ENCODE data around the gene RUSF1. TPM values are rescaled to one million over a fixed set of nuclear protein-coding genes. Genes with fewer than 3 reads are reported as not detected.
A peak's percentile ranks its signal among the peaks of the same experiment; 100 is the strongest.

RUSF1 gene
- total and polyA plus RNA-seq, 8 donors: 39.9 to 96.7 (median 51.0) TPM

DNA sequence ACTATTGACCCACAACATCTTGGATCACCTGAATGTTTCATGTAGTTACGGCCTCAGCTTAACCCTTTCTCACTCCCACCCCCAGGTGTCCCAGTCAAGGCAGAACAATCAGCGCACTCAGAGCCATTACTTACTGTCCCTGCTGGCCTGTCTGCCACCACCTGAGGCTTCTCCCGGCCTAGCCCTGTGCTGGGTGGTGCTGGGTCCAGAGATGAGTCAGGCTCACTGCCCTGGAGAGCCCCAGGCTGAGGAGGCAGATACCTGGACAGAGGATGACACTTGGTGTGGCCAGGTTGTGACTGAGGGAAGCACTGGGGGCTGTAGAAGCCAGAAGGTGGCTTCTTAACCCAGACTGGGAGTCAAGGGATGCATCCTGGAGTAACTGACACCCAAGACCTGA lies 29.2 kb downstream of the RUSF1 start:
- WGBS, 2 donors: 85 to 86% methylated on average over 3 of the region's 3 CpGs
- FAIRE-seq (no peak), ATAC-seq (no peak), DNase-seq (no peak)
- no peaks in the 10 kb centered on the region for H3K9me3 ChIP-seq
- H3K27me3 ChIP-seq: no peaks in the 10 kb centered on the region
- no peak overlapping the region for H3K27ac ChIP-seq
- TF ChIP-seq, protein P1, sequence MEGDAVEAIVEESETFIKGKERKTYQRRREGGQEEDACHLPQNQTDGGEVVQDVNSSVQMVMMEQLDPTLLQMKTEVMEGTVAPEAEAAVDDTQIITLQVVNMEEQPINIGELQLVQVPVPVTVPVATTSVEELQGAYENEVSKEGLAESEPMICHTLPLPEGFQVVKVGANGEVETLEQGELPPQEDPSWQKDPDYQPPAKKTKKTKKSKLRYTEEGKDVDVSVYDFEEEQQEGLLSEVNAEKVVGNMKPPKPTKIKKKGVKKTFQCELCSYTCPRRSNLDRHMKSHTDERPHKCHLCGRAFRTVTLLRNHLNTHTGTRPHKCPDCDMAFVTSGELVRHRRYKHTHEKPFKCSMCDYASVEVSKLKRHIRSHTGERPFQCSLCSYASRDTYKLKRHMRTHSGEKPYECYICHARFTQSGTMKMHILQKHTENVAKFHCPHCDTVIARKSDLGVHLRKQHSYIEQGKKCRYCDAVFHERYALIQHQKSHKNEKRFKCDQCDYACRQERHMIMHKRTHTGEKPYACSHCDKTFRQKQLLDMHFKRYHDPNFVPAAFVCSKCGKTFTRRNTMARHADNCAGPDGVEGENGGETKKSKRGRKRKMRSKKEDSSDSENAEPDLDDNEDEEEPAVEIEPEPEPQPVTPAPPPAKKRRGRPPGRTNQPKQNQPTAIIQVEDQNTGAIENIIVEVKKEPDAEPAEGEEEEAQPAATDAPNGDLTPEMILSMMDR (IDR thresholded peaks at IDR 0.05): no peak
- H3K4me1 ChIP-seq: peaks cover 0 to 3% (median 3%) of the 10 kb centered on the region in 3 donors
- H3K4me3 ChIP-seq: no peak overlapping the region
- intact Hi-C loops (cut with DNase I): no loop called here
- H3K36me3 ChIP-seq: no peaks in the 10 kb centered on the region

DNA sequence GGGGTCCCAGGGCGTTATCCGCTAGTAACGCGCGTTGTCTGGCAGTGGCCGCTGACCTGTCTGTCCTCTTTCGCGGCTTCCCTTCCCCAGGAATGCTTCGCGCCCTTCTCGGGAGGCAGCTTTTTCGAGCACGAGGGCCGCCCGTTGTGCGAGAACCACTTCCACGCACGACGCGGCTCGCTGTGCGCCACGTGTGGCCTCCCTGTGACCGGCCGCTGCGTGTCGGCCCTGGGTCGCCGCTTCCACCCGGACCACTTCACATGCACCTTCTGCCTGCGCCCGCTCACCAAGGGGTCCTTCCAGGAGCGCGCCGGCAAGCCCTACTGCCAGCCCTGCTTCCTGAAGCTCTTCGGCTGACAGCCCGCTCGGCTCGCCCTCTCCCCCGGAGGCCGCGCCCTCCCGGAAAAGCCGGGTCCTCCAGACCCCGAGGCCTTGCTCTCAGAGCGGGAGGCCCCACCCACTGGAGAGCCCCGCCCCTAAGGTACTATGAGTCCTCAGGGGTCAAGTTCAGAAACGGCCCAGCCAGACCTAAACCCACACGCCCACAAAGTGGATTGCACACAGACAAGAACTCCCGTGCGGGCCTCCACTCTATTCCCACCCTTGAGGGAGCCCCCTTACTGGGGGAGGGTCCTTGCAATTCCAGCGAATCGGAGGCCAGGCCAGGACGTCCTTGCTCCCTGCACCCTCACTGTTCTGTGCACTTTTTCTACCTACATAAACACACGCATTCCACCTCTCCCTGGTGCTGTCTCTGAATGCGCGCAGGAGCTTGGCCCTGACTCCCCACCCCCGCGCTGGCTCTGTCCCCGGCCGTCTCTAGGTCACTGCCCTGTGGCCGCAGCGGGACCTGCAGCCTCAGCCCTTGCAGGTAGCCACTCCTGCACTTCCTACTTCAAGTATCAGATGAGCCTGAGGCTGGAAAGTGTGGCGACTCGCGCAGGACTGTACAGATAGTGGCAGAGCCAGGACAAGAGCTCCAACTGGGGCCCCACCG lies 30.7 kb downstream of the RUSF1 start:
- no peaks in the 10 kb centered on the region for H3K36me3 ChIP-seq
- intact Hi-C loops (cut with DNase I): no loop called here
- DNase-seq: peak; percentile 82 to 95 (median 84)

DNA sequence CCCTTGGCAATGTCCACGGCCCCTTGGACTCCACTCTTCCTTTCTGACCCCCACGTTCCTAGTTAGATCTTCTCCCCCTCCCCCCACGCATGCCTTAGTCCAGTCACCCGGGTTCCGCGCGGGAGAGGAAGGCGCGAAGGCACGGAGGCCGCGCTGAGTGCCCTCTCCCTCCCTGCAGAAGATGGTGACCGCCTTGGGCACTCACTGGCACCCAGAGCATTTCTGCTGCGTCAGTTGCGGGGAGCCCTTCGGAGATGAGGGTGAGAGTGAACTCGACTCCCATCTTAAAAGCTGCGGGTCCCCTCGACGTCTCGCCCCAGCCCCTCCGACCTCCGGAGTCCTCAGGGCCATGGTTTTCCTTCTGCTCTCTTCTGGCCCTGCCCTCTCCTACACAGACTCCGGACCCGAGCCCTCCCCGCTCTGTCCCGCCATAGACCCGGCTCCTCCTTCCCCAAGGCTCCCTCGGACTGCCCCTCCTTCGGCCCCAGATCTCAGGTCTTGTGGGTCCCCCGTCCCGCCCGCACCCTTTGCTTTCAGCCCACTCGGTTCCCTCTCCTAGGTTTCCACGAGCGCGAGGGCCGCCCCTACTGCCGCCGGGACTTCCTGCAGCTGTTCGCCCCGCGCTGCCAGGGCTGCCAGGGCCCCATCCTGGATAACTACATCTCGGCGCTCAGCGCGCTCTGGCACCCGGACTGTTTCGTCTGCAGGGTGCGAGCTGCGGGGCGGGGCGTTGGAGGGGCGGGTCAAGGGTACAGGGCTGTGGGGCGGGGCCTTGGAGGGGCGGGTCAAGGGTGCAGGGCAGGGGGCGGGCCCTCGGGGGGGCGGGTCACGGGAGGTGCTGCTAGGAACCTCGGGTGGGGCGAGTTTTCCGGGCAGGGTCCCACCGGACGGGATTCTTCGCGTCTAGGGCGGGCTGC lies 31.6 kb downstream of the RUSF1 start:
- peak; percentile 85 to 92 (median 86) for ATAC-seq
- Histone ChIP-seq H3K27ac (peak overlapping the region; percentile 78 to 91 (median 88)), H3K36me3 (no peaks in the 10 kb centered on the region), H3K4me3 (peak overlapping the region; percentile 45 to 62 (median 54)), H3K4me1 (peaks cover 0 to 7% (median 3%) of the 10 kb centered on the region in 3 donors), H3K27me3 (no peaks in the 10 kb centered on the region), H3K9me3 (no peaks in the 10 kb centered on the region)
- no peak for FAIRE-seq
- TF ChIP-seq, protein P1 (IDR thresholded peaks at IDR 0.05): no peak
- peak; percentile 89 to 96 (median 95) for DNase-seq
- intact Hi-C loops (cut with DNase I): no loop called here
- WGBS, 2 donors: 10% methylated on average over 49 to 68 of the region's 68 CpGs

More for the DNA sequence above, 30.7 kb downstream of the RUSF1 start:
- Histone ChIP-seq H3K27ac (peak overlapping the region; percentile 78 to 91 (median 88)), H3K9me3 (no peaks in the 10 kb centered on the region), H3K4me1 (peaks cover 0 to 7% (median 3%) of the 10 kb centered on the region in 3 donors), H3K4me3 (peak overlapping the region; percentile 45 to 62 (median 54)), H3K27me3 (no peaks in the 10 kb centered on the region)
- TF ChIP-seq, protein P1 (IDR thresholded peaks at IDR 0.05): peak; percentile 29 to 55 (median 40)
- WGBS, 2 donors: 9 to 14% methylated on average over 60 to 67 of the region's 67 CpGs
- peak; percentile 76 to 83 (median 78) for ATAC-seq
- FAIRE-seq: no peak

GRCh38 chr16:31475946-31476302 lies 32.3 kb downstream of the RUSF1 start:
- Histone ChIP-seq H3K9me3 (no peaks in the 10 kb centered on the region), H3K27ac (peak overlapping the region in 2 of 4 donors; percentile 85 to 91), H3K36me3 (no peaks in the 10 kb centered on the region), H3K4me1 (peaks cover 0 to 7% (median 3%) of the 10 kb centered on the region in 3 donors), H3K4me3 (peak overlapping the region in 2 of 4 donors; percentile 52 to 62), H3K27me3 (no peaks in the 10 kb centered on the region)
- WGBS, 2 donors: 33 to 34% methylated on average over 26 of the region's 26 CpGs
- intact Hi-C loops (cut with DNase I): no loop called here
- DNase-seq (no peak), ATAC-seq (peak in 1 of 4 donors; percentile 3), FAIRE-seq (no peak)
- TF ChIP-seq, protein P1 (IDR thresholded peaks at IDR 0.05): no peak

All from pancreas (tissue), 10 donors.